Activated CD8-positive, alpha-beta T cell treated with anti-CD3 and anti-CD28 coated beads for 36 hours (primary cell): ENCODE results near the gene PLCH1. TPM values are rescaled to one million over a fixed set of nuclear protein-coding genes. Genes with fewer than 3 reads are reported as not detected.

ENCODE experiments used
- ATAC-seq: fragments of 200-7000 bp; cut with Tn5 transposase; one replicate; pipeline ENCODE4 v1.10.0; 2021; ENCODE audit warnings: mild to moderate bottlenecking, moderate library complexity
- CTCF ChIA-PET: fragments of 350-600 bp; sonication (Branson Sonifier 250); formaldehyde crosslinking; loops from one replicate; lab custom pipeline; 2021; ENCODE audit warnings: antibody characterized with exemption; lab: Charles Lee
- POLR2A ChIA-PET: fragments of 350-600 bp; sonication (Branson Sonifier 250); formaldehyde crosslinking; loops from one replicate; lab custom pipeline; 2021; ENCODE audit warnings: antibody characterized with exemption; lab: Charles Lee
- DNase-seq: peaks from one replicate; pipeline ENCODE4 v3.0.0-alpha.2; 2020
- H3K27ac Mint-ChIP-seq: one replicate; pipeline ENCODE4 v1.8.0; 2021; ENCODE audit warnings: mild to moderate bottlenecking, mixed read lengths
- H3K27me3 Mint-ChIP-seq: one replicate; pipeline ENCODE4 v1.8.0; 2021; ENCODE audit warnings: mixed read lengths
- H3K36me3 Mint-ChIP-seq: one replicate; pipeline ENCODE4 v1.8.0; 2021; ENCODE audit warnings: low read depth, mixed read lengths
- H3K4me1 Mint-ChIP-seq: one replicate; pipeline ENCODE4 v1.8.0; 2021; ENCODE audit warnings: low read depth, mixed read lengths
- H3K4me3 Mint-ChIP-seq: one replicate; pipeline ENCODE4 v1.8.0; 2021; ENCODE audit warnings: mild to moderate bottlenecking, moderate library complexity, mixed read lengths
- H3K9me3 Mint-ChIP-seq: one replicate; pipeline ENCODE4 v1.8.0; 2021; ENCODE audit warnings: mixed read lengths
- CTCF ChIP-seq: fragments of 200-600 bp; IDR thresholded peaks from one replicate; pipeline ENCODE4 v1.8.0; 2022; ENCODE audit warnings: antibody characterized with exemption, mild to moderate bottlenecking
- intact Hi-C: fragments of 100-400 bp; cut with micrococcal nuclease; formaldehyde crosslinking; loops from one replicate; pipeline ENCODE4 v1.10.0; 2022
- total RNA-seq, 2 experiments: library from RNA; stranded (reverse); gene quantifications; one replicate each; pipeline ENCODE4 v1.2.3, GENCODE V29; 2021

Gene PLCH1
- total RNA-seq, 2 experiments from 2014 or later, result 0.20 to 0.32 TPM

- Mint-ChIP-seq H3K36me3 (peaks cover 3% of the 10 kb centered on the region), H3K4me1 (no peaks in the 10 kb centered on the region), H3K4me3 (no peak overlapping the region), H3K27ac (no peak overlapping the region), H3K27me3 (no peaks in the 10 kb centered on the region), H3K9me3 (peaks cover 21% of the 10 kb centered on the region)
- no peak for DNase-seq
- no peak for TF ChIP-seq CTCF
- CTCF ChIA-PET, result no interaction called here
- intact Hi-C loops, result no loop called here
- POLR2A ChIA-PET, result no interaction called here
- ATAC-seq, result no peak
Observed at GRCh38 chr3:155611456-155611855, 133.4 kb downstream of the PLCH1 start.

- Mint-ChIP-seq H3K27me3 (no peaks in the 10 kb centered on the region), H3K36me3 (peaks cover 3% of the 10 kb centered on the region), H3K4me1 (no peaks in the 10 kb centered on the region), H3K4me3 (no peak overlapping the region), H3K9me3 (peaks cover 12% of the 10 kb centered on the region), H3K27ac (no peak overlapping the region)
- ATAC-seq (no peak), DNase-seq (no peak)
- intact Hi-C loops, result no loop called here
- POLR2A ChIA-PET, result no interaction called here
- no peak for TF ChIP-seq CTCF
- CTCF ChIA-PET, result interaction anchor here (1.0 kb wide), 1 partner anchor 92 kb away, joined by 3 read pairs; no protein-coding TSS in a partner anchor
Observed at GRCh38 chr3:155609586-155609985, 135.3 kb downstream of the PLCH1 start.

DNA sequence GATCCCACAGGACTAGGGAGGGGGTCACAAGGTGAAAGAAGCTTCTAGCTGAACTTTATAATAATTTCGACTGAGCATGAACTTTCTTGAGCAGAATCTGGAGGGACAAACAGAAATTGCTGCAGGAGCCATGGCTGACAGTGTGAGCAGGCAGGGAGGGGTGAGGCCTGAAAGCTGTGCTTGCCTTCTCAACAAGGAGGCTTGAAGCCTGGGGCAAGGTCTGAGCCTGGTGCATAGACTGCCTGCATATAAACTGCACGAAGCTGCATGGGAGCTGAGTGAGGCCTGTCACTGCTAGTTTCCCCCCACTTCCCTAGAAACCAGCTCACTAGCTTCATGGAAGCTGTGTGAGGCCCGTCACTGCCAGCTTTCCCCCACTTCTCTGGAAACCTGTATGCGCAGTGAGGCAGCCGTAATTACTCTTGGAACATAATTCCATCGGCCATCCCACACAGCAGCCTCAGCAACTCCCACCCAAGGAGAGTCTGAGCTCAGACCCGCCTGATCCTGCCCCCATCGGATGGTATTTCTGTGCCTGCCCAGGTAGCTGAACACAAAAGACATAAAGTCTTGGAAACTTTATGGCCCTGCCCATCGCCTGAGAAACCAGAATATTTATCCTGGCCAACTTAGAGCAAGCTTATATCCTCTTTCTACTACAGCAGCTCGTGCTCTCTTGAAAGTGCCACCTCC lies 136.5 kb downstream of the PLCH1 start:
- H3K4me3 Mint-ChIP-seq, result no peak overlapping the region
- DNase-seq, result no peak
- no peaks in the 10 kb centered on the region for H3K4me1 Mint-ChIP-seq
- intact Hi-C loops, result no loop called here
- TF ChIP-seq CTCF, result no peak
- no peaks in the 10 kb centered on the region for H3K27me3 Mint-ChIP-seq
- H3K36me3 Mint-ChIP-seq, result peaks cover 3% of the 10 kb centered on the region
- H3K9me3 Mint-ChIP-seq, result peaks cover 9% of the 10 kb centered on the region
- H3K27ac Mint-ChIP-seq, result no peak overlapping the region
- ChIA-PET CTCF (no interaction called here), POLR2A (no interaction called here)
- no peak for ATAC-seq

DNA sequence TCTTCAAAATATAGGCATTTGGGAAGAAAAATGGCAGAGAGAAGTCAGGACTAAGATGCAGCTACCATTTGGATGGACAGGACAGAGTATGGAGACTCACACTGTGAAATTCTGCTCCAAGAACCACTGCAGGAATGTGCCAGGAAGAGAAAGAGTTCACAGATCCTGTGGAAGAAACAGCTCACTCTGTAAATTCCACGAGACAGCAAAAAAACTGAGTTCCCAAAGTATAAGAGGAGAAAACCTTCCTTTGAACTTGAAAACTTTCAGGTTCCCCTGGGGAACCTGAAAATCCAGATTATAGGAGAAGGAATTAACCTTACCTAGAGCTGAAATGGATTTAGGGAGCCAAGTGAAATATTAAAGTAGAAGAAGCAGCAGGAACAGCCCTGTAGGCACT lies 137.1 kb downstream of the PLCH1 start:
- Mint-ChIP-seq H3K36me3 (peaks cover 3% of the 10 kb centered on the region), H3K4me1 (no peaks in the 10 kb centered on the region), H3K27ac (no peak overlapping the region), H3K27me3 (no peaks in the 10 kb centered on the region), H3K4me3 (no peak overlapping the region), H3K9me3 (peaks cover 9% of the 10 kb centered on the region)
- TF ChIP-seq CTCF, result no peak
- ChIA-PET CTCF (no interaction called here), POLR2A (no interaction called here)
- no peak for ATAC-seq
- no peak for DNase-seq
- intact Hi-C loops, result no loop called here

DNA sequence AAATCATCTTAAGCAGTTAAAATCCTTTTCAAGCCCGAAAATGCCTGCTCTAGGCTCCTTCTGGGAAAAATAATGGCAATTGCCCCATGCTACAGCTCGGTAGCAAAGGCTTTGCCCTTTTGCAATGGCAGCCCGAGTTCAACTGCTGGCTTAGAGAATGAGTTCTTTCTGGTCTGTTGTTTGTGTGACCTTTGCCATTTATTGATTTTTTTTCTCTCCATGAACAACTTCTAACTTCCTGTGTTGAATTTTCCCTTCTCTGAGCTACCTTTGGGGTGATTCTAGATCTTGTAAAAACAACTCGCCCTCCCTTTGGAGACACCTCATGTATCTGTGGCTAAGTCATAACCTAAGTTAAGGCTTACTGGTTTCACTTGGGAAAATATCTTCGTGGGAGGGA lies 139.3 kb downstream of the PLCH1 start:
- Mint-ChIP-seq H3K4me1 (no peaks in the 10 kb centered on the region), H3K36me3 (peaks cover 3% of the 10 kb centered on the region), H3K27ac (no peak overlapping the region), H3K4me3 (no peak overlapping the region), H3K9me3 (peaks cover 8% of the 10 kb centered on the region), H3K27me3 (no peaks in the 10 kb centered on the region)
- POLR2A ChIA-PET, result interaction anchor here (0.6 kb wide), 1 partner anchor 965 kb away, joined by 3 read pairs; no protein-coding TSS in a partner anchor
- DNase-seq, result no peak
- TF ChIP-seq CTCF, result no peak
- intact Hi-C loops, result no loop called here
- no peak for ATAC-seq
- CTCF ChIA-PET, result interaction anchor here (0.6 kb wide), 1 partner anchor 186 kb away, joined by 3 read pairs; no protein-coding TSS in a partner anchor
